ENCODE measurements around the gene CYBC1. TPM values are rescaled to one million over a fixed set of nuclear protein-coding genes. Genes with fewer than 3 reads are reported as not detected.

Gene CYBC1
- total RNA-seq, 1 experiment from 2014 or later, result 95.4 TPM

DNA sequence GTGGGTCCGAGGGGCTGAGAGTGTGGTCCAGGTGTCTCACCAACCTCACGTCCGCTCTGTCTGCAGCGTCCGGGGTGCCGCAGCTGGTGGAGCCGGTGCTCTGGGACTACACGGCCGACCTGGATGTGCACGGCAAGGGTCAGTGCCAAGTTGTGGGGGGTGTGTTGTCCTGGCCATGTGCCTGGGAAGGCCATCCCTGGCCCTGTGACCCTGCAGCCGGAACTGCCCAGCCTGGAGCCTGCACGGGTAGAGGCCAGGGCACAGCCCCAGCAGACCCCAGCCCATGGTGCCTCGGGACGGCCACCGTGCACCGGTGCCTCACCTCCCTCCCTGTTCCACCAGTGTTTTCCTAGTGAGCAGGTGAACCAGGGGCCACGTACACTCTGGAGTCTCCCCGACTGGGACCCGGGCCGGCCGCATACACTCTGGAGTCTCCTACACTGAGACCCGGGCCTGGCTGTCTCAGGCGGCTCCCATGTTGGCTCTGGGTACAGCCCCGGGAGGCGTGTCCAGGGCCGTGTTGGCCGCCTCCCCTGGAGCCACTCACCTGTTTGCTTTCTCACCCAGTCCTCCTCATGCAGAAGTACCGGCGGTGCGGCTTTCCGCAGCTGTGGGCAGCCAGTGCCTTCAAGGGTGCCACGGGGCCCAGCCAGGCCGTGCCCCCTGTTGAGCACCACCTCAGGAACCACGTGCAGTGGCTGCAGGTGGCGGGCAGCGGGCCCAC is 13.8 kb downstream of the CYBC1 start:
- Histone ChIP-seq H3K36me3 (ENCODE audit: control insufficient read depth in 1 of 2, insufficient read depth in 2 of 2, low read length in 2 of 2) (0 out of 4 replicates have a peak, but pooled peaks cover 0 to 2% of the 10 kb centered on the region in 2 experiments), H4K20me1 (ENCODE audit: insufficient read depth) (no peaks in the 10 kb centered on the region), H3K9me3 (ENCODE audit: control insufficient read depth in 1 of 2, insufficient read depth in 1 of 2, low read depth in 1 of 2, low read length in 2 of 2) (no peaks in the 10 kb centered on the region), H3K4me1 (ENCODE audit: control insufficient read depth in 1 of 2, insufficient read depth in 2 of 2, low read length in 2 of 2) (no peaks in the 10 kb centered on the region), H3K79me2 (ENCODE audit: insufficient read depth, low read length) (no peaks in the 10 kb centered on the region), H3K4me2 (ENCODE audit: low read length) (no peak overlapping the region), H3K27me3 (ENCODE audit: insufficient read depth, low read length) (no peaks in the 10 kb centered on the region), H3K9me2 (ENCODE audit: insufficient read depth) (no peaks in the 10 kb centered on the region), H3K27ac (ENCODE audit: low read depth, low read length) (no peak overlapping the region; the same call in 1 of the 2 replicates), H3K4me3 (replicated peaks in 1 of 2; ENCODE audit: low read depth in 1 of 2, low read length in 2 of 2) (no peak overlapping the region), H3K9ac (ENCODE audit: low read length) (no peak overlapping the region), H2AFZ (ENCODE audit: low read depth, low read length, poor library complexity, severe bottlenecking) (no peak overlapping the region)
- no peak for DNase-seq (ENCODE audit: low read depth, low spot score)
- ChIA-PET CTCF (no interaction called here), RAD21 (ENCODE audit: low non-redundant PET in 1 of 2, low total read pairs in 2 of 2, uncharacterized antibody in 2 of 2, unreplicated experiment in 2 of 2) (no interaction called here), POLR2A (no interaction called here)
- intact Hi-C loops (cut with micrococcal nuclease), result no loop called here
- no TSS peak for BruUV-seq (replicated peaks)
- no peak for ATAC-seq
- no peak for TF ChIP-seq CBX3 (IDR thresholded peaks at IDR 0.05; ENCODE audit: low read depth)
- no peak for TF ChIP-seq TCF7L2 (IDR thresholded peaks at IDR 0.05; ENCODE audit: borderline replicate concordance, extremely low read depth, insufficient read depth, insufficient read length)
- no peak for TF ChIP-seq EZH2 (IDR thresholded peaks at IDR 0.05)
- TF ChIP-seq ZFX (IDR thresholded peaks at IDR 0.05), result no peak
- TF ChIP-seq SRF (IDR thresholded peaks at IDR 0.05; ENCODE audit: low read depth), result no peak
- no peak for TF ChIP-seq CEBPB (IDR thresholded peaks at IDR 0.05; ENCODE audit: low read depth)
- TF ChIP-seq, protein P1, sequence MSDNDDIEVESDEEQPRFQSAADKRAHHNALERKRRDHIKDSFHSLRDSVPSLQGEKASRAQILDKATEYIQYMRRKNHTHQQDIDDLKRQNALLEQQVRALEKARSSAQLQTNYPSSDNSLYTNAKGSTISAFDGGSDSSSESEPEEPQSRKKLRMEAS (IDR thresholded peaks at IDR 0.05), result no peak
- TF ChIP-seq FOSL1 (IDR thresholded peaks at IDR 0.05; ENCODE audit: low read depth), result no peak
- no peak for TF ChIP-seq POLR2A (IDR thresholded peaks at IDR 0.05; ENCODE audit: borderline replicate concordance, extremely low read depth, insufficient read depth, insufficient read length)
- TF ChIP-seq EGR1 (IDR thresholded peaks at IDR 0.05; ENCODE audit: low read depth), result no peak
- TF ChIP-seq, protein P2, sequence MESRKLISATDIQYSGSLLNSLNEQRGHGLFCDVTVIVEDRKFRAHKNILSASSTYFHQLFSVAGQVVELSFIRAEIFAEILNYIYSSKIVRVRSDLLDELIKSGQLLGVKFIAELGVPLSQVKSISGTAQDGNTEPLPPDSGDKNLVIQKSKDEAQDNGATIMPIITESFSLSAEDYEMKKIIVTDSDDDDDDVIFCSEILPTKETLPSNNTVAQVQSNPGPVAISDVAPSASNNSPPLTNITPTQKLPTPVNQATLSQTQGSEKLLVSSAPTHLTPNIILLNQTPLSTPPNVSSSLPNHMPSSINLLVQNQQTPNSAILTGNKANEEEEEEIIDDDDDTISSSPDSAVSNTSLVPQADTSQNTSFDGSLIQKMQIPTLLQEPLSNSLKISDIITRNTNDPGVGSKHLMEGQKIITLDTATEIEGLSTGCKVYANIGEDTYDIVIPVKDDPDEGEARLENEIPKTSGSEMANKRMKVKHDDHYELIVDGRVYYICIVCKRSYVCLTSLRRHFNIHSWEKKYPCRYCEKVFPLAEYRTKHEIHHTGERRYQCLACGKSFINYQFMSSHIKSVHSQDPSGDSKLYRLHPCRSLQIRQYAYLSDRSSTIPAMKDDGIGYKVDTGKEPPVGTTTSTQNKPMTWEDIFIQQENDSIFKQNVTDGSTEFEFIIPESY (IDR thresholded peaks at IDR 0.05; ENCODE audit: extremely low read depth, insufficient replicate concordance, low read length), result no peak
- no peak for TF ChIP-seq RAD21 (IDR thresholded peaks at IDR 0.05; ENCODE audit: low read depth)
- no peak for TF ChIP-seq POLR2AphosphoS5 (IDR thresholded peaks at IDR 0.05; ENCODE audit: low read depth, low read length)
- no peak for TF ChIP-seq ZNF274 (IDR thresholded peaks at IDR 0.05; ENCODE audit: low read depth, low read length)

All from HCT116 (cell line).